GM23338 (cell line): ENCODE data around the gene NETO2.

ENCODE experiments used
- CTCF ChIP-seq, 2 experiments: fragments of 200-600 bp in 1 of 2; sonication (generic) in 1 of 2; conservative IDR thresholded peaks; 2 replicates each; pipeline versions ENCODE4 v1.5.1 to v1.6.1; 2016 to 2017; ENCODE audit warnings: antibody characterized with exemption in 2 of 2, low read depth in 2 of 2, mild to moderate bottlenecking in 2 of 2, moderate library complexity in 1 of 2
- EZH2 ChIP-seq: fragments of 200-600 bp; sonication (generic); IDR thresholded peaks from one replicate; pipeline ENCODE4 v1.8.0; 2017; ENCODE audit warnings: antibody characterized with exemption, mild to moderate bottlenecking, low read depth; ENCODE audit not compliant: unreplicated experiment
- EZH2phosphoT487 ChIP-seq: fragments of 200-600 bp; sonication (generic); IDR thresholded peaks from one replicate; pipeline ENCODE4 v1.8.1; 2018; ENCODE audit warnings: antibody characterized with exemption; ENCODE audit not compliant: unreplicated experiment
- POLR2AphosphoS5 ChIP-seq: IDR thresholded peaks from 2 replicates; pipeline ENCODE4 v1.6.1; 2016; ENCODE audit warnings: antibody characterized with exemption, low read depth

GRCh38 chr16:47082099-47082865 is 61.5 kb downstream of the NETO2 start:
- TF ChIP-seq EZH2 = no peak
- no peak for TF ChIP-seq POLR2AphosphoS5
- no peak for TF ChIP-seq CTCF (conservative IDR thresholded peaks at IDR 0.05; ENCODE audit: low read depth in 2 of 2)
- TF ChIP-seq EZH2phosphoT487 = no peak
